ENCODE measurements around the gene SAMD9. TPM values are rescaled to one million over a fixed set of nuclear protein-coding genes. Genes with fewer than 3 reads are reported as not detected.

SAMD9 gene
- total RNA-seq (2021) (1.7 and 1.9 TPM in 2 replicates), Bru-seq, nascent RNA (percentile 40 among the genes with signal in this experiment), BruChase-seq, experiment 1, labeled RNA remaining after a 2-hour chase (percentile 48 among the genes with signal in this experiment), BruChase-seq, experiment 2, labeled RNA remaining after a 6-hour chase (percentile 52 among the genes with signal in this experiment)
- long read RNA-seq, full-length matches to known transcripts: 3 of 4 reads
- long read RNA-seq, partial matches to known transcripts: 0 of 4 reads
- long read RNA-seq, other reads (novel, unspliced or antisense): 1 of 4 reads

DNA sequence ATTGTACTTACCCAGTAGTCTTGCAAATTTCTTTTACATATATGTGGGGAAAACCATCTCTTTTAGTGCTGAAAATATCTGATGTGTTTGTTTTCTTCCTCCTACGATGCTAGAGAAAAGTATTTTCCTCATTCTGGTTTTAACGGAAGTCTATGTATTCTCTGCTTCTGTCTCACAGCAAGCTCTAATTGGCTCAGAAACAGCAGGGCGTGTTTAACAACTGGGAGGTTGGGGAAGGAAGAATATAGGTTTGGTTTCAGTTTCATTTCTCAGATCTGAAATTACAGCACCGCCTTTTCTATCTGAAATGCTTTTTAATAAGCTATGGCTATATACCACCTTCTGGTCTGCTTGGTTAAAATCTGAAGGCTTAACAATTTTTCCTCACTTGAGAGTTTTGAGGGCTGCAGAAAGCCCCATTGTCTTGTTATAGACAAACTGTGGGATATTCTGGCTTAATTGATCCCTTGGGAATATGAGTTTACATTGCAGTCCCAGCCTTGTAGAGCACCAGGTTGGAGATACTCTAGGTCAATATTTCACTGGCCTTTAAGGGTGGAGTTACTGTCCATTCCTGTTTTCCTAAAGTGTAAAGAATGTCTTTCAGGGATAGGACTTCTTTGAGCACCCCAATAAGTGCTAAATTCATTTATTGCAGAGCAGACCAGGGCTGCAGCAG, at the start of gene SAMD9:
Gene SAMD9 (minus strand): TSS at position 128 of the 679 bp plus-strand sequence. CDS start 11,882 bp downstream, outside the sequence.
- BruUV-seq (replicated peaks): no TSS peak
- CTCF ChIA-PET: no interaction called here
- TF ChIP-seq, protein P1, sequence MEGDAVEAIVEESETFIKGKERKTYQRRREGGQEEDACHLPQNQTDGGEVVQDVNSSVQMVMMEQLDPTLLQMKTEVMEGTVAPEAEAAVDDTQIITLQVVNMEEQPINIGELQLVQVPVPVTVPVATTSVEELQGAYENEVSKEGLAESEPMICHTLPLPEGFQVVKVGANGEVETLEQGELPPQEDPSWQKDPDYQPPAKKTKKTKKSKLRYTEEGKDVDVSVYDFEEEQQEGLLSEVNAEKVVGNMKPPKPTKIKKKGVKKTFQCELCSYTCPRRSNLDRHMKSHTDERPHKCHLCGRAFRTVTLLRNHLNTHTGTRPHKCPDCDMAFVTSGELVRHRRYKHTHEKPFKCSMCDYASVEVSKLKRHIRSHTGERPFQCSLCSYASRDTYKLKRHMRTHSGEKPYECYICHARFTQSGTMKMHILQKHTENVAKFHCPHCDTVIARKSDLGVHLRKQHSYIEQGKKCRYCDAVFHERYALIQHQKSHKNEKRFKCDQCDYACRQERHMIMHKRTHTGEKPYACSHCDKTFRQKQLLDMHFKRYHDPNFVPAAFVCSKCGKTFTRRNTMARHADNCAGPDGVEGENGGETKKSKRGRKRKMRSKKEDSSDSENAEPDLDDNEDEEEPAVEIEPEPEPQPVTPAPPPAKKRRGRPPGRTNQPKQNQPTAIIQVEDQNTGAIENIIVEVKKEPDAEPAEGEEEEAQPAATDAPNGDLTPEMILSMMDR (conservative IDR thresholded peaks at IDR 0.05; ENCODE audit: low read depth, low read length): no peak
- TF ChIP-seq EZH2 (IDR thresholded peaks at IDR 0.05; ENCODE audit: borderline replicate concordance, low read depth, low read length, poor library complexity, severe bottlenecking): no peak
- peak; percentile 85 for DNase-seq (ENCODE audit: low spot score)
- H3K4me1 ChIP-seq (ENCODE audit: insufficient read depth, low read length, poor library complexity, severe bottlenecking): no peaks in the 10 kb centered on the region
- peak within 1 kb of the TSS; percentile 44 for H3K4me3 ChIP-seq (ENCODE audit: low read depth, low read length, poor library complexity, severe bottlenecking)
- H3K36me3 ChIP-seq (ENCODE audit: insufficient read depth, low read length, poor library complexity, severe bottlenecking): no peaks in the 10 kb centered on the region
- intact Hi-C loops (cut with micrococcal nuclease; ENCODE audit: unreplicated experiment): no loop called here
- H3K27ac ChIP-seq (ENCODE audit: low read depth, low read length, poor library complexity, severe bottlenecking): no peak within 1 kb of the TSS
- H3K9me3 ChIP-seq (ENCODE audit: low read depth, low read length, poor library complexity, severe bottlenecking): no peaks in the 10 kb centered on the region
- H3K27me3 ChIP-seq (replicated peaks; ENCODE audit: insufficient read depth, low read depth, low read length, poor library complexity): no peaks in the 10 kb centered on the region
- POLR2A ChIA-PET (ENCODE audit: low non-redundant PET): no interaction called here

DNA sequence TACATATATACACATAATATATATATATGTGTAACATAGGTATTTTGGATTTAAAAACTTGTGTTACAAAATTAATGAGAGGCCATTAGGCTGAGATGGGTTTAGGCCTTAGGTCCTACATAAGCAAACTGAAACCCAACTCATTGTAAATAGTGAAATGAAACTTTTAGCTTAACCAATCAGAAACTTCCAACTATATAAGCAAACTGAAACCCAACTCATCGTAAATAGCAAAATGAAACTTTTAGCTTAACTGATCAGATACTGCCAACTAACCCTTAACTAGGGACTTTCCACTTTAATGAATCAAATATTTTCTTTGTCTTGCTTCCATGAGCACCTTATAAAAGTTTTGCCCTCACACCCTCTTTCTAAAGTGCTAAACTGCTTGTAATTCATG, 47.7 kb upstream of the SAMD9 start:
- ChIA-PET POLR2A (ENCODE audit: low non-redundant PET) (no interaction called here), CTCF (no interaction called here)

DNA sequence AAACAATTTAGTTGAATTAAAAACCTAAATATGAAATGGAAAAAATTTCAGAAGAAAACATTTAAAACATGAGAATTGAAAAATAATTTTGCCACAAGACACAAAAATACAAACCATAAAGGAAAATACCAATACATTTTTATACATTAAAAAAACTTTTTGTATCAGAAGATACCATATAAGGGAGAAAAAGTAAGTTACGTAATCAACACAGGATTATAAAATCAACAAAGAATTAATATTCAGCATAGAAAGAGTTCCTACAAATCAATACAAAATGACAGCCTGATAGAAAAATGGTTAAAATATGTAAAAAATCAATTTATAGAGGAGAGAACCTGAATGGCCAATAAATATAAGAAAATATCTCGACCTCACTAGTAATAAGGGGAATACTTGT, 47.0 kb upstream of the SAMD9 start:
- TF ChIP-seq EZH2 (IDR thresholded peaks at IDR 0.05; ENCODE audit: borderline replicate concordance, low read depth, low read length, poor library complexity, severe bottlenecking): no peak
- TF ChIP-seq, protein P1 (conservative IDR thresholded peaks at IDR 0.05; ENCODE audit: low read depth, low read length): no peak
- intact Hi-C loops (cut with micrococcal nuclease; ENCODE audit: unreplicated experiment): no loop called here
- no TSS peak for BruUV-seq (replicated peaks)
- ChIA-PET CTCF (no interaction called here), POLR2A (ENCODE audit: low non-redundant PET) (no interaction called here)
- no peak overlapping the region for H3K4me3 ChIP-seq (ENCODE audit: low read depth, low read length, poor library complexity, severe bottlenecking)
- no peaks in the 10 kb centered on the region for H3K36me3 ChIP-seq (ENCODE audit: insufficient read depth, low read length, poor library complexity, severe bottlenecking)
- H3K4me1 ChIP-seq (ENCODE audit: insufficient read depth, low read length, poor library complexity, severe bottlenecking): no peaks in the 10 kb centered on the region
- DNase-seq (ENCODE audit: low spot score): no peak
- no peaks in the 10 kb centered on the region for H3K9me3 ChIP-seq (ENCODE audit: low read depth, low read length, poor library complexity, severe bottlenecking)
- no peak overlapping the region for H3K27ac ChIP-seq (ENCODE audit: low read depth, low read length, poor library complexity, severe bottlenecking)
- H3K27me3 ChIP-seq (replicated peaks; ENCODE audit: insufficient read depth, low read depth, low read length, poor library complexity): no peaks in the 10 kb centered on the region

More for the DNA sequence above, 47.7 kb upstream of the SAMD9 start:
- BruUV-seq (replicated peaks): no TSS peak
- DNase-seq (ENCODE audit: low spot score): no peak
- intact Hi-C loops (cut with micrococcal nuclease; ENCODE audit: unreplicated experiment): no loop called here
- TF ChIP-seq, protein P1 (conservative IDR thresholded peaks at IDR 0.05; ENCODE audit: low read depth, low read length): no peak
- no peak for TF ChIP-seq EZH2 (IDR thresholded peaks at IDR 0.05; ENCODE audit: borderline replicate concordance, low read depth, low read length, poor library complexity, severe bottlenecking)
- Histone ChIP-seq H3K4me3 (ENCODE audit: low read depth, low read length, poor library complexity, severe bottlenecking) (no peak overlapping the region), H3K4me1 (ENCODE audit: insufficient read depth, low read length, poor library complexity, severe bottlenecking) (no peaks in the 10 kb centered on the region), H3K27ac (ENCODE audit: low read depth, low read length, poor library complexity, severe bottlenecking) (no peak overlapping the region), H3K9me3 (ENCODE audit: low read depth, low read length, poor library complexity, severe bottlenecking) (peaks cover 2% of the 10 kb centered on the region), H3K27me3 (replicated peaks; ENCODE audit: insufficient read depth, low read depth, low read length, poor library complexity) (no peaks in the 10 kb centered on the region), H3K36me3 (ENCODE audit: insufficient read depth, low read length, poor library complexity, severe bottlenecking) (no peaks in the 10 kb centered on the region)

Measured in A673 (cell line).